Measurements from ENCODE around the gene CCNI.

The CCNI gene

DNA sequence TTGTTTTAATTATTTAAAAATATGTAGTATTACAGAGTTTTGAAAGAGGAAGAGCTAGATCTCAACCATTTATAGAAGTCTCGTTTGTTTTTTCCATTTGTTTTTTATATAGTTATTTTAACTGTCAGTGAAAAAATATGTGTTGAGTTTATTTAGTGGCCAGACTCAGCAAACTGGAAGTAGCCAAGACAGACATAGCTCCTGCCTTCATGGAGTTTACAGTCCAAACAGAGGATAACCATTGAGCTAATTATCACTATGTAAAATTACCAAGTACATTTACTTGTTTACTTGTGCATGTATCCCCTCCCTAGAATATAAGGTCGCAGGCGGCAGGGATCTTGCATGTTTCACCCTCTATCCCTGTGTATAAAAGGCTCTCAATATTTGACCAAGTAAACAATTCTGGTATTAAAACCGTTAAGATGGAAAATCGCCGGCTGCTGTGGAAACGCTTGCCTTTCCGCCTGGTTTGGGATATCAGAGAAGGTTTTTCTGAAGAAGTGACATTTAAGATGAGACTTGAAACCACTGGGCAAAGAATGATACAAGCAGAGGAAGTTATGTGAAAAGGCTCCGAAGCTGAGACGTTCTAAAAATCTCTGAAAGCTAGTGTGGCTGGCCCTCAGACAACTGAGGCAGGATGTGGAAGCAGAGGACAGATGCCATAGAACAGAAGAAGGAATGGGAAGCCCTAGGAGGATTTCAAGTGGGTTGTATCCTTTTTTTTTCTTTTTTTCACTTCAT lies 1.3 kb upstream of the CCNI start:
- TF ChIP-seq GLIS3 (CRISPR knock-in tag; IDR thresholded peaks at IDR 0.05) = no peak
- TF ChIP-seq, protein P1, sequence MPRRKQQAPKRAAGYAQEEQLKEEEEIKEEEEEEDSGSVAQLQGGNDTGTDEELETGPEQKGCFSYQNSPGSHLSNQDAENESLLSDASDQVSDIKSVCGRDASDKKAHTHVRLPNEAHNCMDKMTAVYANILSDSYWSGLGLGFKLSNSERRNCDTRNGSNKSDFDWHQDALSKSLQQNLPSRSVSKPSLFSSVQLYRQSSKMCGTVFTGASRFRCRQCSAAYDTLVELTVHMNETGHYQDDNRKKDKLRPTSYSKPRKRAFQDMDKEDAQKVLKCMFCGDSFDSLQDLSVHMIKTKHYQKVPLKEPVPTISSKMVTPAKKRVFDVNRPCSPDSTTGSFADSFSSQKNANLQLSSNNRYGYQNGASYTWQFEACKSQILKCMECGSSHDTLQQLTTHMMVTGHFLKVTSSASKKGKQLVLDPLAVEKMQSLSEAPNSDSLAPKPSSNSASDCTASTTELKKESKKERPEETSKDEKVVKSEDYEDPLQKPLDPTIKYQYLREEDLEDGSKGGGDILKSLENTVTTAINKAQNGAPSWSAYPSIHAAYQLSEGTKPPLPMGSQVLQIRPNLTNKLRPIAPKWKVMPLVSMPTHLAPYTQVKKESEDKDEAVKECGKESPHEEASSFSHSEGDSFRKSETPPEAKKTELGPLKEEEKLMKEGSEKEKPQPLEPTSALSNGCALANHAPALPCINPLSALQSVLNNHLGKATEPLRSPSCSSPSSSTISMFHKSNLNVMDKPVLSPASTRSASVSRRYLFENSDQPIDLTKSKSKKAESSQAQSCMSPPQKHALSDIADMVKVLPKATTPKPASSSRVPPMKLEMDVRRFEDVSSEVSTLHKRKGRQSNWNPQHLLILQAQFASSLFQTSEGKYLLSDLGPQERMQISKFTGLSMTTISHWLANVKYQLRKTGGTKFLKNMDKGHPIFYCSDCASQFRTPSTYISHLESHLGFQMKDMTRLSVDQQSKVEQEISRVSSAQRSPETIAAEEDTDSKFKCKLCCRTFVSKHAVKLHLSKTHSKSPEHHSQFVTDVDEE (CRISPR knock-in tag; IDR thresholded peaks at IDR 0.05) = no peak
- TF ChIP-seq ISL1 (CRISPR knock-in tag; IDR thresholded peaks at IDR 0.05) = no peak
- no peak for TF ChIP-seq ESRRG (CRISPR knock-in tag; IDR thresholded peaks at IDR 0.05)
- no peak for TF ChIP-seq RARB (CRISPR knock-in tag; IDR thresholded peaks at IDR 0.05)
- TF ChIP-seq CSDC2 (CRISPR knock-in tag; IDR thresholded peaks at IDR 0.05) = no peak
- no peak for TF ChIP-seq TCF4 (CRISPR knock-in tag; IDR thresholded peaks at IDR 0.05; ENCODE audit: borderline replicate concordance)
- TF ChIP-seq SNAI2 (CRISPR knock-in tag; IDR thresholded peaks at IDR 0.05) = no peak
- TF ChIP-seq, protein P2, sequence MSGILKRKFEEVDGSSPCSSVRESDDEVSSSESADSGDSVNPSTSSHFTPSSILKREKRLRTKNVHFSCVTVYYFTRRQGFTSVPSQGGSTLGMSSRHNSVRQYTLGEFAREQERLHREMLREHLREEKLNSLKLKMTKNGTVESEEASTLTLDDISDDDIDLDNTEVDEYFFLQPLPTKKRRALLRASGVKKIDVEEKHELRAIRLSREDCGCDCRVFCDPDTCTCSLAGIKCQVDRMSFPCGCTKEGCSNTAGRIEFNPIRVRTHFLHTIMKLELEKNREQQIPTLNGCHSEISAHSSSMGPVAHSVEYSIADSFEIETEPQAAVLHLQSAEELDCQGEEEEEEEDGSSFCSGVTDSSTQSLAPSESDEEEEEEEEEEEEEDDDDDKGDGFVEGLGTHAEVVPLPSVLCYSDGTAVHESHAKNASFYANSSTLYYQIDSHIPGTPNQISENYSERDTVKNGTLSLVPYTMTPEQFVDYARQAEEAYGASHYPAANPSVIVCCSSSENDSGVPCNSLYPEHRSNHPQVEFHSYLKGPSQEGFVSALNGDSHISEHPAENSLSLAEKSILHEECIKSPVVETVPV (CRISPR knock-in tag; IDR thresholded peaks at IDR 0.05) = no peak
- no peak for TF ChIP-seq ZC3H10 (CRISPR knock-in tag; IDR thresholded peaks at IDR 0.05)
- no peak for TF ChIP-seq ZNF8 (CRISPR knock-in tag; IDR thresholded peaks at IDR 0.05)
- no peak for TF ChIP-seq TOX (CRISPR knock-in tag; IDR thresholded peaks at IDR 0.05; ENCODE audit: borderline replicate concordance)
- no peak for TF ChIP-seq ZFP3 (CRISPR knock-in tag; IDR thresholded peaks at IDR 0.05)
- TF ChIP-seq, protein P3, sequence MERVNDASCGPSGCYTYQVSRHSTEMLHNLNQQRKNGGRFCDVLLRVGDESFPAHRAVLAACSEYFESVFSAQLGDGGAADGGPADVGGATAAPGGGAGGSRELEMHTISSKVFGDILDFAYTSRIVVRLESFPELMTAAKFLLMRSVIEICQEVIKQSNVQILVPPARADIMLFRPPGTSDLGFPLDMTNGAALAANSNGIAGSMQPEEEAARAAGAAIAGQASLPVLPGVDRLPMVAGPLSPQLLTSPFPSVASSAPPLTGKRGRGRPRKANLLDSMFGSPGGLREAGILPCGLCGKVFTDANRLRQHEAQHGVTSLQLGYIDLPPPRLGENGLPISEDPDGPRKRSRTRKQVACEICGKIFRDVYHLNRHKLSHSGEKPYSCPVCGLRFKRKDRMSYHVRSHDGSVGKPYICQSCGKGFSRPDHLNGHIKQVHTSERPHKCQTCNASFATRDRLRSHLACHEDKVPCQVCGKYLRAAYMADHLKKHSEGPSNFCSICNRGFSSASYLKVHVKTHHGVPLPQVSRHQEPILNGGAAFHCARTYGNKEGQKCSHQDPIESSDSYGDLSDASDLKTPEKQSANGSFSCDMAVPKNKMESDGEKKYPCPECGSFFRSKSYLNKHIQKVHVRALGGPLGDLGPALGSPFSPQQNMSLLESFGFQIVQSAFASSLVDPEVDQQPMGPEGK (CRISPR knock-in tag; IDR thresholded peaks at IDR 0.05; ENCODE audit: borderline replicate concordance) = no peak
- TF ChIP-seq ZFP30 (CRISPR knock-in tag; IDR thresholded peaks at IDR 0.05) = no peak
- no peak for TF ChIP-seq ZNF70 (CRISPR knock-in tag; IDR thresholded peaks at IDR 0.05)
- TF ChIP-seq, protein P4, sequence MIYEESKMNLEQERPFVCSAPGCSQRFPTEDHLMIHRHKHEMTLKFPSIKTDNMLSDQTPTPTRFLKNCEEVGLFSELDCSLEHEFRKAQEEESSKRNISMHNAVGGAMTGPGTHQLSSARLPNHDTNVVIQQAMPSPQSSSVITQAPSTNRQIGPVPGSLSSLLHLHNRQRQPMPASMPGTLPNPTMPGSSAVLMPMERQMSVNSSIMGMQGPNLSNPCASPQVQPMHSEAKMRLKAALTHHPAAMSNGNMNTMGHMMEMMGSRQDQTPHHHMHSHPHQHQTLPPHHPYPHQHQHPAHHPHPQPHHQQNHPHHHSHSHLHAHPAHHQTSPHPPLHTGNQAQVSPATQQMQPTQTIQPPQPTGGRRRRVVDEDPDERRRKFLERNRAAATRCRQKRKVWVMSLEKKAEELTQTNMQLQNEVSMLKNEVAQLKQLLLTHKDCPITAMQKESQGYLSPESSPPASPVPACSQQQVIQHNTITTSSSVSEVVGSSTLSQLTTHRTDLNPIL (CRISPR knock-in tag; IDR thresholded peaks at IDR 0.05; ENCODE audit: low read depth) = no peak
- ATAC-seq = no peak

DNA sequence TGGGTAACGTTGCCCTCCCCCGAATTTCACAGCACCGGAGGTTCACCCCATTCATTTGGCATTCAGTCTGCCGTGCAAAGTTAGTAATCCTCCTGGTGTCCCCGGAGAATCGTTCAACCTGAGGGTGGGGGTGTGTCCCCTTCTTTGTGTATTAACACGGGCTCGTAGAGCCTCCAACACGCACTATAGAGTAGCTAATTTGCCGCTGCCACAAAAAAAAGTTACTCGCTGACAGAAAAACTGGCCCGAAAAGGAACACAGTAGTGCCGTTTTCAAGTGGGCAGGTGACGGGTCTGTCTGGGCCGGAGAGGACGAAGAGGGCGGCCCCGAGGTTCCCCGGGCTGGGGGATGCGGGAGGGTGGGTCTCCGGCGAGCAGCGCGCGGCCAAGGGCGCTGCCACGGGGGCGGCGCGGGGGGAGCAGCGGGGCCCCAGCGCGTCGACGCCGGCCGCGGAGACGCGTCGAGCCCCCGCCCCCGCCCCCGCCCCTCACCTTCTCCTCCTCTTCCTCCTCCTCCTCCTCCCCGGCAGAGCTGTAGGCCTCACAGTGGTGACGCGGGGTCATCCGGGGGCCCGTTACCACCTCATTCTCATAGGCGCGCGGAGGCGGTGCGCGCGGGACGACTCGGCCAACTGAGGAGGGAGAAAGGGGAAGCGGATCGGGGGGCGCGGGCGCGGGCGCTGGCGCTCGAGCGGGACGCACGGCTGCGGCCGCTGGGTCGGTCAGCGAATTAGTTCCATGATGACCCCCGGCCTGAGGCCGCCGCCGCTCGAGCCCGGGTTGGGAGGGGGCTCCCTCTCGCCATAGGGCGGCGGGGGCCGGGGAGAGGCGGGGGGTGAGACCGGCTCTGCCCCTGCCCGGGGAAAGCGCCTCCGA lies 571 bp downstream of the CCNI start:
- ATAC-seq = peak; percentile 56
- TF ChIP-seq, protein P4 (CRISPR knock-in tag; IDR thresholded peaks at IDR 0.05; ENCODE audit: low read depth) = no peak
- no peak for TF ChIP-seq RARB (CRISPR knock-in tag; IDR thresholded peaks at IDR 0.05)
- no peak for TF ChIP-seq OSR1 (CRISPR knock-in tag; IDR thresholded peaks at IDR 0.05)
- TF ChIP-seq ZFP30 (CRISPR knock-in tag; IDR thresholded peaks at IDR 0.05) = no peak
- TF ChIP-seq SNAI2 (CRISPR knock-in tag; IDR thresholded peaks at IDR 0.05) = no peak
- TF ChIP-seq ZNF70 (CRISPR knock-in tag; IDR thresholded peaks at IDR 0.05) = no peak
- TF ChIP-seq, protein P3 (CRISPR knock-in tag; IDR thresholded peaks at IDR 0.05; ENCODE audit: borderline replicate concordance) = no peak
- TF ChIP-seq, protein P1 (CRISPR knock-in tag; IDR thresholded peaks at IDR 0.05) = no peak
- TF ChIP-seq ZC3H10 (CRISPR knock-in tag; IDR thresholded peaks at IDR 0.05) = no peak
- no peak for TF ChIP-seq ISL1 (CRISPR knock-in tag; IDR thresholded peaks at IDR 0.05)
- no peak for TF ChIP-seq BACH2 (CRISPR knock-in tag; IDR thresholded peaks at IDR 0.05; ENCODE audit: borderline replicate concordance)
- no peak for TF ChIP-seq ESRRG (CRISPR knock-in tag; IDR thresholded peaks at IDR 0.05)
- TF ChIP-seq, protein P2 (CRISPR knock-in tag; IDR thresholded peaks at IDR 0.05) = no peak
- TF ChIP-seq TCF4 (CRISPR knock-in tag; IDR thresholded peaks at IDR 0.05; ENCODE audit: borderline replicate concordance) = no peak
- no peak for TF ChIP-seq TOX (CRISPR knock-in tag; IDR thresholded peaks at IDR 0.05; ENCODE audit: borderline replicate concordance)
- no peak for TF ChIP-seq CSDC2 (CRISPR knock-in tag; IDR thresholded peaks at IDR 0.05)
- TF ChIP-seq ZFP3 (CRISPR knock-in tag; IDR thresholded peaks at IDR 0.05) = no peak
- no peak for TF ChIP-seq ZNF8 (CRISPR knock-in tag; IDR thresholded peaks at IDR 0.05)

Measured in SK-N-SH treated with all-trans-retinoic acid at 6 μM for 48 hours (cell line).